Retinal pigment epithelial cell (primary cell): ENCODE measurements around the gene NRL.

Source experiments
- DNase-seq: peaks from one replicate; pipeline ENCODE4 v3.0.0-alpha.2; 2010; ENCODE audit warnings: low read depth
- H3K4me3 ChIP-seq: 2 replicates; pipeline ENCODE4 v1.5.1; 2011; ENCODE audit warnings: mild to moderate bottlenecking, low read length, control low read depth, moderate library complexity
- TF ChIP-seq, protein P1 (sequence below): conservative IDR thresholded peaks from 2 replicates; pipeline ENCODE4 v1.5.1; 2011; ENCODE audit warnings: low read depth, low read length, control low read depth, inconsistent platforms

NRL gene

GRCh38 chr14:24098927-24099813 lies 15.6 kb downstream of the NRL start:
- no peak overlapping the region for H3K4me3 ChIP-seq
- TF ChIP-seq, protein P1, sequence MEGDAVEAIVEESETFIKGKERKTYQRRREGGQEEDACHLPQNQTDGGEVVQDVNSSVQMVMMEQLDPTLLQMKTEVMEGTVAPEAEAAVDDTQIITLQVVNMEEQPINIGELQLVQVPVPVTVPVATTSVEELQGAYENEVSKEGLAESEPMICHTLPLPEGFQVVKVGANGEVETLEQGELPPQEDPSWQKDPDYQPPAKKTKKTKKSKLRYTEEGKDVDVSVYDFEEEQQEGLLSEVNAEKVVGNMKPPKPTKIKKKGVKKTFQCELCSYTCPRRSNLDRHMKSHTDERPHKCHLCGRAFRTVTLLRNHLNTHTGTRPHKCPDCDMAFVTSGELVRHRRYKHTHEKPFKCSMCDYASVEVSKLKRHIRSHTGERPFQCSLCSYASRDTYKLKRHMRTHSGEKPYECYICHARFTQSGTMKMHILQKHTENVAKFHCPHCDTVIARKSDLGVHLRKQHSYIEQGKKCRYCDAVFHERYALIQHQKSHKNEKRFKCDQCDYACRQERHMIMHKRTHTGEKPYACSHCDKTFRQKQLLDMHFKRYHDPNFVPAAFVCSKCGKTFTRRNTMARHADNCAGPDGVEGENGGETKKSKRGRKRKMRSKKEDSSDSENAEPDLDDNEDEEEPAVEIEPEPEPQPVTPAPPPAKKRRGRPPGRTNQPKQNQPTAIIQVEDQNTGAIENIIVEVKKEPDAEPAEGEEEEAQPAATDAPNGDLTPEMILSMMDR: no peak
- no peak for DNase-seq

DNA sequence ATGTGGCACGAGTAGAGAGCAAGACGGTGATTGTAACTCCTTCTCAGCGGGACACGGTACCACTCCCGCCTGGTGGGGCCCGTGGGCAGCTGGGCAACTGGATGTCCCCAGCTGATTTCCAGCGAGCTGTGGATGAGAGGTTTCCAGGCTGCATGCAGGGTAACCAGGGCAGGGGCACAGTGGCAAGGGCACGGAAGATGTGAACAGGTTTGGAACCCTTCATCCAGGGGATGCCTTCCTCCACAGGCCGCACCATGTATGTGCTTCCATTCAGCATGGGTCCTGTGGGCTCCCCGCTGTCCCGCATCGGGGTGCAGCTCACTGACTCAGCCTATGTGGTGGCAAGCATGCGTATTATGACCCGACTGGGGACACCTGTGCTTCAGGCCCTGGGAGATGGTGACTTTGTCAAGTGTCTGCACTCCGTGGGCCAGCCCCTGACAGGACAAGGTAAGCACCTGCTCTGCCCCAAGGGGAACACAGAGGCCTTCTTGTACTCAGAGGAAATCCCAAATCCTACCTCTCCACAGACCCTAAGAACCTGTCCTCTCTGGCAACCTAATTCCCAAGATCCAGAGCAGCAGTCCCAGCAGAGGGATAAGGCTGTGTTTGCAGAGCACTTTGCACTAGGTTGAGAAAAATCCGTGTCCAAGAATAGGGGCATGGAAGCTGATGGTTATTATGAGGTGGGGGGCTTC lies 16.4 kb downstream of the NRL start:
- DNase-seq: no peak
- no peak overlapping the region for H3K4me3 ChIP-seq
- TF ChIP-seq, protein P1: no peak

DNA sequence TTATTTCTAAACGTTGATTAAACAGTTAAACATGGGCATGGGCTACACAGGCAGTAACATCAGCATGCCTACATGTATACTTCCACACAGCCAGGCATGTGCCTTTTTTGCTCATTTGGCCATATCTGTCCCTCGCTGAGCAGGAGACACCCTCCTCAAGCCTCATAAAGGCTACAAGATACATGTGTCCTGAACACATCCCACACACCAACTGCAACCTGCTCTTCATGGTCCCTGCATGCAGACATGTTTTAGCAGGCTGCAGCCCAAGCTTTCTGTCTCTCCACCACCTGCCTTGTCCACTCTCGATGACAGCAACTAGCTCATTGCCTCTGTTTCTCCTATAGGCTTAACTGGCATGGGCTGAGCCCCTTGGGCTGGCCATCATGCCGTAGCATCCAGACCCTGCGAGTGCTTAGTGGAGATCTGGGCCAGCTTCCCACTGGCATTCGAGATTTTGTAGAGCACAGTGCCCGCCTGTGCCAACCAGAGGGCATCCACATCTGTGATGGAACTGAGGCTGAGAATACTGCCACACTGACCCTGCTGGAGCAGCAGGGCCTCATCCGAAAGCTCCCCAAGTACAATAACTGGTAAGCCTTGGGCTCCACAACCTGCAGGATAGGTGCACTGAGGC lies 18.1 kb downstream of the NRL start:
- no peak overlapping the region for H3K4me3 ChIP-seq
- no peak for DNase-seq
- TF ChIP-seq, protein P1: no peak

GRCh38 chr14:24095271-24096068 lies 19.3 kb downstream of the NRL start:
- DNase-seq: no peak
- H3K4me3 ChIP-seq: peak overlapping the region; percentile 74
- TF ChIP-seq, protein P1: no peak

DNA sequence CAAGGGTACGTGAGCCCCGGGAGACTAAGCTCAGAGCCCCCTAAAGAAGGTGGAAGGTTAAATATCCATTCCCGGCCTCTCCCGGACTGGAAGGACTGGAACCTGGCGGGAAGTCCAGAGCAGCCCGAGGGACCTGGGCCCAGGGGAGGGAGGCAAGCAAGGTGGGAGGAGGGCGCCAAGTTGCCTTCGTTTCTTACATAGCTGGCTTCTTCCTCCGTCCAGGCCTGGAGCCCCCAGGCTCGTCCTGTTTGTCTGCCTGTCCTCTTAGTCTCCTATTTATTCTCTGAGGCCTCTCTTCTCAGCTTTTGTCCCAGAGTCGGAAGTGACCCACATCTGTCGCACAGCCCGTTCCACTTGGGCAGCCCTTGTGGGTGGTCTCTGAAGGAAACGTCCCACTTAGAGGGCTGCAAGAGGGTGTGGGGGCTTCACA lies 19.9 kb downstream of the NRL start:
- peak overlapping the region; percentile 74 for H3K4me3 ChIP-seq
- no peak for DNase-seq
- TF ChIP-seq, protein P1: no peak

DNA sequence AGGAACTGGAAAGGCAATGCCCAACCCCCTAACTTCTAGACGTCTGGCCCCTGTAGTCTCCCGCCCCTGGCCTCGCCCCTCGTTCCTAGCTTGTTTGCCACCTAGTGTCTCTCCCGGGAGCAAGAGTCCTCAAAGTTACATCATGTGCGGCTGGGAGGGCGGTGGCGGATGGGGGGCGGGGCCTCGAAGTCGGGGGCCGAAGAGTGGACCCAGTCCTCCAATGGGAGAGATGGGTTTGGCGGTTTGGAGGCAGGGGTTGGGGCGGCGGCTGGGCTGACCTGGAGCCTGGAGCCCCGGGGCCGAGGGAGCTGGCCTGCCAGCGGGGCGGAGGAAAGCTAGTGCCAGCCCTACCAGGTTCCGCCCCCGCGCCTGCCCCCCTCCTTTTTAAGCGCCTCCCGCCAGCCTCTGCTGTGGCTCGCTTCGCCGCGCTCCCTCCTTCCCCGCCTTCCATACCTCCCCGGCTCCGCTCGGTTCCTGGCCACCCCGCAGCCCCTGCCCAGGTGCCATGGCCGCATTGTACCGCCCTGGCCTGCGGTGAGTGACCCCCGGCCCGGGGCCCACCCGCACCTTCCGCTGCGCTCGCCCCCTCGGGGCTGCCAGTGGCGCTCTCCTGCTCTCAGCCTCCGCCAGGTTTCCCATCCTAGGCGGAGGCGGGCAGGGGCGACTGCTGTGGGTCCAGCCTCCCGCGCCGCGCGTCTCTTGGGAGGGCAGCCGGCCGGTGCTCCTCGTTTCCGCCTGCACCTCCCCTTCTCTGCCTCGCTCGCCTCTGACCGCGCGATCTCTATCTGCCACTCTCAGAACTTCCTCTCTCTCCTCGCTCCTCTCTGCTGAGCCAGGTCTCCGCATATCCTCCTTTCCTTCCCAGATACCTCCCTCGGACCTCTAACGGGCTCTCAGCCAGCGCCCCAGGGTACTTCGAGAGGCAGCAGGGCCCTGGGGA lies 20.6 kb downstream of the NRL start, which contains the start of gene PCK2:
Gene PCK2 (plus strand): TSS at position 411 of the 940 bp plus-strand sequence. CDS start 95 bp downstream, at position 506.
- peak; percentile 39 for DNase-seq
- H3K4me3 ChIP-seq: peak within 1 kb of the TSS; percentile 74
- TF ChIP-seq, protein P1: no peak
